H9 (cell line): Measurements from ENCODE around the gene POU2F1. TPM values are rescaled to one million over a fixed set of nuclear protein-coding genes. Genes with fewer than 3 reads are reported as not detected.
"Not testable (repeated sequence)": the region's sequence is repeated elsewhere in the genome, so short reads cannot be mapped to it uniquely, and the experiment has no call there.

Experiments
- DNase-seq: peaks from one replicate; pipeline ENCODE4 v3.0.0-alpha.2; 2017
- H2AFZ ChIP-seq: one replicate; pipeline ENCODE4 v1.6.1; 2013; ENCODE audit warnings: mild to moderate bottlenecking, low read length, control low read depth, moderate library complexity
- H2AK5ac ChIP-seq: 2 replicates; pipeline ENCODE4 v1.6.1; 2013; ENCODE audit warnings: low read length, control low read depth, mixed read lengths; ENCODE audit not compliant: insufficient read length
- H2BK120ac ChIP-seq: one replicate; pipeline ENCODE4 v1.6.1; 2013; ENCODE audit warnings: low read depth, mild to moderate bottlenecking, low read length, control low read depth, inconsistent platforms; ENCODE audit not compliant: poor library complexity, severe bottlenecking
- H2BK12ac ChIP-seq: 2 replicates; pipeline ENCODE4 v1.6.1; 2013; ENCODE audit warnings: low read length, control low read depth, mixed read lengths, low read depth; ENCODE audit not compliant: insufficient read length
- H2BK15ac ChIP-seq: 2 replicates; pipeline ENCODE4 v1.6.1; 2013; ENCODE audit warnings: low read depth, low read length, control low read depth
- H2BK20ac ChIP-seq: one replicate; pipeline ENCODE4 v1.6.1; 2013; ENCODE audit warnings: low read depth, mild to moderate bottlenecking, low read length, control low read depth, inconsistent platforms; ENCODE audit not compliant: poor library complexity, severe bottlenecking
- H2BK5ac ChIP-seq: 2 replicates; pipeline ENCODE4 v1.6.1; 2013; ENCODE audit warnings: low read length, control low read depth, mixed read lengths; ENCODE audit not compliant: insufficient read length
- H3K14ac ChIP-seq: 2 replicates; pipeline ENCODE4 v1.6.1; 2013; ENCODE audit warnings: low read length, control low read depth; ENCODE audit not compliant: insufficient read depth
- H3K18ac ChIP-seq: 2 replicates; pipeline ENCODE4 v1.6.1; 2013; ENCODE audit warnings: low read depth, mild to moderate bottlenecking, mixed read lengths, low read length, control low read depth; ENCODE audit not compliant: insufficient read length
- H3K23ac ChIP-seq: 2 replicates; pipeline ENCODE4 v1.6.1; 2013; ENCODE audit warnings: low read length, control low read depth, mixed read lengths, low read depth; ENCODE audit not compliant: insufficient read length
- H3K23me2 ChIP-seq: 2 replicates; pipeline ENCODE4 v1.6.1; 2013; ENCODE audit warnings: low read depth, mild to moderate bottlenecking, mixed read lengths, low read length, control low read depth; ENCODE audit not compliant: insufficient read length, poor library complexity, severe bottlenecking
- H3K27ac ChIP-seq: 2 replicates; pipeline ENCODE4 v1.5.1; 2013; ENCODE audit warnings: low read length, control low read depth, mixed read lengths, low read depth; ENCODE audit not compliant: insufficient read length
- H3K27me3 ChIP-seq: 2 replicates; pipeline ENCODE4 v1.6.1; 2013; ENCODE audit warnings: low read length, control low read depth, inconsistent platforms; ENCODE audit not compliant: insufficient read depth
- H3K4ac ChIP-seq: 2 replicates; pipeline ENCODE4 v1.6.1; 2013; ENCODE audit warnings: low read depth, mild to moderate bottlenecking, control low read depth, inconsistent platforms, low read length, moderate library complexity
- H3K4me1 ChIP-seq: 2 replicates; pipeline ENCODE4 v1.6.1; 2013; ENCODE audit warnings: low read length, control low read depth, inconsistent platforms; ENCODE audit not compliant: insufficient read depth
- H3K4me2 ChIP-seq: 2 replicates; pipeline ENCODE4 v1.6.1; 2013; ENCODE audit warnings: low read length, control low read depth, mixed read lengths; ENCODE audit not compliant: insufficient read length, insufficient read depth
- H3K56ac ChIP-seq: 2 replicates; pipeline ENCODE4 v1.6.1; 2013; ENCODE audit warnings: low read depth, mild to moderate bottlenecking, mixed read lengths, low read length, control low read depth; ENCODE audit not compliant: insufficient read length
- H3K79me1 ChIP-seq: 2 replicates; pipeline ENCODE4 v1.6.1; 2013; ENCODE audit warnings: low read depth, mild to moderate bottlenecking, moderate library complexity, low read length, control low read depth, inconsistent platforms; ENCODE audit not compliant: insufficient read depth, poor library complexity, severe bottlenecking
- H3K79me2 ChIP-seq: 2 replicates; pipeline ENCODE4 v1.6.1; 2013; ENCODE audit warnings: low read length, control low read depth, inconsistent platforms; ENCODE audit not compliant: insufficient read depth
- H3K9ac ChIP-seq: 2 replicates; pipeline ENCODE4 v1.6.1; 2013; ENCODE audit warnings: low read length, control low read depth, mixed read lengths; ENCODE audit not compliant: insufficient read length; ENCODE audit errors: extremely low read depth
- H3K9me3 ChIP-seq: one replicate; pipeline ENCODE4 v1.6.1; 2013; ENCODE audit warnings: low read depth, low read length, inconsistent platforms; ENCODE audit not compliant: control insufficient read depth
- H3T11ph ChIP-seq: one replicate; pipeline ENCODE4 v1.6.1; 2013; ENCODE audit warnings: mild to moderate bottlenecking, low read length, control low read depth, inconsistent platforms
- H4K20me1 ChIP-seq: one replicate; pipeline ENCODE4 v1.6.1; 2013; ENCODE audit not compliant: control insufficient read depth, insufficient read length, insufficient read depth
- H4K5ac ChIP-seq: 2 replicates; pipeline ENCODE4 v1.6.1; 2013; ENCODE audit warnings: low read depth, mild to moderate bottlenecking, mixed read lengths, low read length, control low read depth; ENCODE audit not compliant: insufficient read length
- H4K8ac ChIP-seq: replicated peaks from 2 replicates; pipeline ENCODE4 v1.6.1; 2013; ENCODE audit warnings: low read length, control low read depth, mixed read lengths, low read depth; ENCODE audit not compliant: insufficient read length
- H4K91ac ChIP-seq: 2 replicates; pipeline ENCODE4 v1.6.1; 2013; ENCODE audit warnings: low read depth, mild to moderate bottlenecking, moderate library complexity, mixed read lengths, low read length, control low read depth; ENCODE audit not compliant: insufficient read length
- H3K27ac Mint-ChIP-seq, 3 experiments: 2 replicates in 2 of 3; 3 replicates in 1 of 3; pipeline ENCODE4 v1.8.0; 2020 to 2021; ENCODE audit warnings: mixed read lengths in 3 of 3, mild to moderate bottlenecking in 1 of 3, moderate library complexity in 1 of 3
- H3K27me3 Mint-ChIP-seq: 2 replicates; pipeline ENCODE4 v1.8.0; 2021; ENCODE audit warnings: low read depth, mild to moderate bottlenecking, moderate library complexity, mixed read lengths
- H3K36me3 Mint-ChIP-seq, 3 experiments: 2 replicates in 2 of 3; 3 replicates in 1 of 3; pipeline ENCODE4 v1.8.0; 2020 to 2021; ENCODE audit warnings: low read depth in 3 of 3, mixed read lengths in 3 of 3; ENCODE audit not compliant: insufficient read depth in 1 of 3
- H3K4me1 Mint-ChIP-seq, 2 experiments: 2 replicates each; pipeline ENCODE4 v1.8.0; 2020; ENCODE audit warnings: mixed read lengths in 2 of 2
- H3K4me3 Mint-ChIP-seq, 2 experiments: 2 replicates in 1 of 2; 3 replicates in 1 of 2; pipeline ENCODE4 v1.8.0; 2020 to 2021; ENCODE audit warnings: mild to moderate bottlenecking in 2 of 2, mixed read lengths in 2 of 2, moderate library complexity in 1 of 2
- H3K9me3 Mint-ChIP-seq, 2 experiments: 2 replicates in 1 of 2; 3 replicates in 1 of 2; pipeline ENCODE4 v1.8.0; 2020; ENCODE audit warnings: mild to moderate bottlenecking in 2 of 2, mixed read lengths in 2 of 2, moderate library complexity in 1 of 2
- WGBS: extraction: QIAGEN DNeasy Blood & Tissue Kit; methylation state at CpG from one replicate; pipeline ENCODE4 v1.1.7; 2013; ENCODE audit warnings: missing lambda C conversion rate, low lambda C conversion rate, mixed read lengths; ENCODE audit not compliant: insufficient read length; ENCODE audit errors: extremely low coverage; 5-methylcytosine and 5-hydroxymethylcytosine counted together
- total RNA-seq: library from RNA; stranded (reverse); gene quantifications from 2 replicates; pipeline ENCODE4 v1.2.1, GENCODE V29; 2021
- TF ChIP-seq, protein P1 (sequence below): fragments of 200-600 bp; sonication (generic); conservative IDR thresholded peaks from 3 replicates; pipeline ENCODE4 v1.8.0; 2021; ENCODE audit warnings: antibody characterized with exemption, mild to moderate bottlenecking

The POU2F1 gene
- total RNA-seq, 1 experiment from 2014 or later, result 62.5 TPM

DNA sequence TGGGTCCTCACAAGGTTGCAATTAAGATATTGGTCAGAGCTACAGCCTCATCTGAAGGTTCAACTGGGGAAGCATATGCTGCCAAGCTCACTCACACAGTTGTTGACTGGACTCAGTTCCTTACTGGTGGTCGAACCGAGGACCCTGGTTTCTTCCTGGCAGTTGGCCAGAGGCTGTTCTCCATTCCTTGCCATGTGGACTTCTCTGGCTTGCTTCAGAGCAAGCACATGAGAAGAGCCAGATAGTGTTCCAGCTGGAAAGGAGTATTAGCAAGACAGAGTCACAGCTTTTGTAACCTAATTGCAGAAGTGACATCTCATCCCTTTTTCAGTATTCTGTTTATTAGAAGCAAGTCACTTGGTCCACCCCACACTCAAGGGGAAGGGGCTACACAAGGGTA, 23.6 kb downstream of the POU2F1 start:
- H2AK5ac ChIP-seq, result no peak overlapping the region
- H3K18ac ChIP-seq, result no peak overlapping the region

DNA sequence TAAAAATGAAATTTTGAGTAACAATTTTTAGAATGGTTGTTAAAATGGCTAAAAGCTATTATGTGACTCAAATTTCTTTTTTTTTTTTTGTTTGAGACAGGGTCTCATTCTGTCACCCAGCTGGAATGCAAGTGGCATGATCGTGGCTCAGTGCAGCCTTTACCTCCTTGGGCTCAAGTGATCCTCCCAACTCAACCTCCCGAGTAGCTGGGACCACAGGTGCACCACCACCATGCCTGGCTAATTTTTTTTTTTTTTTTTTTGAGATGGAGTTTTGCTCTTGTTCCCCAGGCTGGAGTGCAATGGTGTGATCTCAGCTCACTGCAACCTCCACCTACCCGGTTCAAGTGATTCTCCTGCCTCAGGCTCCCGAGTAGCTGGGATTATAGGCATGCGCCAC, 24.5 kb downstream of the POU2F1 start:
- not testable (repeated sequence) for H3K27ac Mint-ChIP-seq, H2BK120ac ChIP-seq, H3K23me2 ChIP-seq, H3K27ac ChIP-seq, H4K5ac ChIP-seq, H2AFZ ChIP-seq, H3K4me2 ChIP-seq, H3K27me3 Mint-ChIP-seq, H3K9me3 Mint-ChIP-seq, H3K4ac ChIP-seq, H2BK20ac ChIP-seq, H2AK5ac ChIP-seq, H4K91ac ChIP-seq, H3K9me3 ChIP-seq, H3K4me1 ChIP-seq, H3K23ac ChIP-seq, H4K20me1 ChIP-seq, H2BK15ac ChIP-seq, H3K27me3 ChIP-seq, H3K56ac ChIP-seq, H2BK12ac ChIP-seq, H3K14ac ChIP-seq, H3K4me3 Mint-ChIP-seq, DNase-seq, H3K18ac ChIP-seq, H2BK5ac ChIP-seq, H3T11ph ChIP-seq, H3K9ac ChIP-seq, H4K8ac ChIP-seq
- H3K79me2 ChIP-seq, result peaks cover 24% of the 10 kb centered on the region; the same call in 1 of the 2 replicates
- WGBS, result no CpG with 5 or more reads among the region's 5 CpGs
- peaks cover 15 to 17% of the 10 kb centered on the region in 2 experiments for H3K4me1 Mint-ChIP-seq
- peaks cover 21% of the 10 kb centered on the region for H3K79me1 ChIP-seq
- peaks cover 6 to 17% (median 7%) of the 10 kb centered on the region in 3 experiments; a peak in 6 of 7 replicates for H3K36me3 Mint-ChIP-seq

More for the DNA sequence above, 23.6 kb downstream of the POU2F1 start:
- no peak overlapping the region for H4K8ac ChIP-seq
- no peaks in the 10 kb centered on the region for H3K4me1 ChIP-seq
- TF ChIP-seq, protein P1, sequence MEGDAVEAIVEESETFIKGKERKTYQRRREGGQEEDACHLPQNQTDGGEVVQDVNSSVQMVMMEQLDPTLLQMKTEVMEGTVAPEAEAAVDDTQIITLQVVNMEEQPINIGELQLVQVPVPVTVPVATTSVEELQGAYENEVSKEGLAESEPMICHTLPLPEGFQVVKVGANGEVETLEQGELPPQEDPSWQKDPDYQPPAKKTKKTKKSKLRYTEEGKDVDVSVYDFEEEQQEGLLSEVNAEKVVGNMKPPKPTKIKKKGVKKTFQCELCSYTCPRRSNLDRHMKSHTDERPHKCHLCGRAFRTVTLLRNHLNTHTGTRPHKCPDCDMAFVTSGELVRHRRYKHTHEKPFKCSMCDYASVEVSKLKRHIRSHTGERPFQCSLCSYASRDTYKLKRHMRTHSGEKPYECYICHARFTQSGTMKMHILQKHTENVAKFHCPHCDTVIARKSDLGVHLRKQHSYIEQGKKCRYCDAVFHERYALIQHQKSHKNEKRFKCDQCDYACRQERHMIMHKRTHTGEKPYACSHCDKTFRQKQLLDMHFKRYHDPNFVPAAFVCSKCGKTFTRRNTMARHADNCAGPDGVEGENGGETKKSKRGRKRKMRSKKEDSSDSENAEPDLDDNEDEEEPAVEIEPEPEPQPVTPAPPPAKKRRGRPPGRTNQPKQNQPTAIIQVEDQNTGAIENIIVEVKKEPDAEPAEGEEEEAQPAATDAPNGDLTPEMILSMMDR, result no peak
- no peak overlapping the region for H2AFZ ChIP-seq
- peaks cover 22% of the 10 kb centered on the region; the same call in 1 of the 2 replicates for H3K79me2 ChIP-seq
- H2BK15ac ChIP-seq, result no peak overlapping the region
- no peak overlapping the region for H3K14ac ChIP-seq
- H3K23me2 ChIP-seq, result no peaks in the 10 kb centered on the region
- H3K23ac ChIP-seq, result peak overlapping the region; percentile 12
- Mint-ChIP-seq H3K9me3 (peaks cover 0 to 2% of the 10 kb centered on the region in 2 experiments; a peak in 1 of 5 replicates), H3K27ac (no peak overlapping the region), H3K4me3 (no peak overlapping the region), H3K4me1 (peaks cover 9 to 12% of the 10 kb centered on the region in 2 experiments), H3K27me3 (no peaks in the 10 kb centered on the region), H3K36me3 (peaks cover 6 to 17% (median 7%) of the 10 kb centered on the region in 3 experiments; a peak in 6 of 7 replicates)
- H2BK120ac ChIP-seq, result no peak overlapping the region
- no peak overlapping the region for H4K91ac ChIP-seq
- H2BK5ac ChIP-seq, result no peak overlapping the region
- no peak overlapping the region for H3T11ph ChIP-seq
- H2BK20ac ChIP-seq, result no peak overlapping the region
- no peak overlapping the region for H2BK12ac ChIP-seq
- no peak overlapping the region for H4K5ac ChIP-seq
- no peak overlapping the region for H3K4ac ChIP-seq
- DNase-seq, result no peak
- no peaks in the 10 kb centered on the region for H3K27me3 ChIP-seq
- no CpG with 5 or more reads among the region's 2 CpGs for WGBS
- no peak overlapping the region for H3K4me2 ChIP-seq
- H3K56ac ChIP-seq, result no peak overlapping the region
- H3K9me3 ChIP-seq, result no peaks in the 10 kb centered on the region
- H3K79me1 ChIP-seq, result peaks cover 21% of the 10 kb centered on the region
- H3K9ac ChIP-seq, result no peak overlapping the region
- no peaks in the 10 kb centered on the region for H4K20me1 ChIP-seq
- H3K27ac ChIP-seq, result no peak overlapping the region
